ENCODE measurements around the gene AK8. TPM values are rescaled to one million over a fixed set of nuclear protein-coding genes. Genes with fewer than 3 reads are reported as not detected.

The AK8 gene
- total RNA-seq, 1 donor from 2014 or later = 0.93 TPM

GRCh38 chr9:132730054-132731033, 147.7 kb downstream of the AK8 start:
- POLR2A ChIA-PET = no interaction called here
- Mint-ChIP-seq H3K27me3 (peaks cover 10% of the 10 kb centered on the region), H3K4me1 (no peaks in the 10 kb centered on the region), H3K27ac (no peak overlapping the region), H3K36me3 (ENCODE audit: low read depth) (no peaks in the 10 kb centered on the region), H3K9me3 (no peaks in the 10 kb centered on the region), H3K4me3 (no peak overlapping the region)
- ATAC-seq (ENCODE audit: low read depth) = no peak
- no peak for DNase-seq
- CTCF ChIA-PET = no interaction called here
- TF ChIP-seq CTCF (IDR thresholded peaks at IDR 0.05) = no peak
- intact Hi-C loops (cut with micrococcal nuclease) = no loop called here

GRCh38 chr9:132729235-132729890, 148.7 kb downstream of the AK8 start:
- Mint-ChIP-seq H3K27me3 (peaks cover 9% of the 10 kb centered on the region), H3K4me3 (no peak overlapping the region), H3K9me3 (no peaks in the 10 kb centered on the region), H3K4me1 (no peaks in the 10 kb centered on the region), H3K36me3 (ENCODE audit: low read depth) (no peaks in the 10 kb centered on the region), H3K27ac (no peak overlapping the region)
- ATAC-seq (ENCODE audit: low read depth) (no peak), DNase-seq (no peak)
- ChIA-PET POLR2A (no interaction called here), CTCF (no interaction called here)
- TF ChIP-seq CTCF (IDR thresholded peaks at IDR 0.05) = no peak
- intact Hi-C loops (cut with micrococcal nuclease) = no loop called here

- intact Hi-C loops (cut with micrococcal nuclease) = no loop called here
- DNase-seq (no peak), ATAC-seq (ENCODE audit: low read depth) (no peak)
- Mint-ChIP-seq H3K4me1 (no peaks in the 10 kb centered on the region), H3K36me3 (ENCODE audit: low read depth) (no peaks in the 10 kb centered on the region), H3K4me3 (no peak overlapping the region), H3K27ac (no peak overlapping the region), H3K27me3 (peaks cover 13% of the 10 kb centered on the region), H3K9me3 (no peaks in the 10 kb centered on the region)
- TF ChIP-seq CTCF (IDR thresholded peaks at IDR 0.05) = no peak
- ChIA-PET POLR2A (no interaction called here), CTCF (no interaction called here)
Observed at GRCh38 chr9:132728497-132728896, 149.6 kb downstream of the AK8 start.

- Mint-ChIP-seq H3K4me1 (no peaks in the 10 kb centered on the region), H3K9me3 (no peaks in the 10 kb centered on the region), H3K27me3 (peaks cover 14% of the 10 kb centered on the region), H3K4me3 (no peak overlapping the region), H3K27ac (no peak overlapping the region), H3K36me3 (ENCODE audit: low read depth) (no peaks in the 10 kb centered on the region)
- TF ChIP-seq CTCF (IDR thresholded peaks at IDR 0.05) = no peak
- ATAC-seq (ENCODE audit: low read depth) (no peak), DNase-seq (no peak)
- POLR2A ChIA-PET = no interaction called here
- CTCF ChIA-PET = no interaction called here
- intact Hi-C loops (cut with micrococcal nuclease) = no loop called here
Observed at GRCh38 chr9:132728071-132728470, 150.0 kb downstream of the AK8 start.

- TF ChIP-seq CTCF (IDR thresholded peaks at IDR 0.05) = no peak
- H3K4me3 Mint-ChIP-seq = no peak overlapping the region
- CTCF ChIA-PET = no interaction called here
- peaks cover 15% of the 10 kb centered on the region for H3K27me3 Mint-ChIP-seq
- DNase-seq = no peak
- H3K9me3 Mint-ChIP-seq = no peaks in the 10 kb centered on the region
- H3K27ac Mint-ChIP-seq = no peak overlapping the region
- no peaks in the 10 kb centered on the region for H3K36me3 Mint-ChIP-seq (ENCODE audit: low read depth)
- no peaks in the 10 kb centered on the region for H3K4me1 Mint-ChIP-seq
- POLR2A ChIA-PET = no interaction called here
- ATAC-seq (ENCODE audit: low read depth) = no peak
- intact Hi-C loops (cut with micrococcal nuclease) = no loop called here
Observed at GRCh38 chr9:132726576-132727130, 151.4 kb downstream of the AK8 start.

All from activated B cell treated with CpG ODN at 0.5 μM for 24 hours (primary cell).